ENCODE data around the gene EGFR.

EGFR gene

DNA sequence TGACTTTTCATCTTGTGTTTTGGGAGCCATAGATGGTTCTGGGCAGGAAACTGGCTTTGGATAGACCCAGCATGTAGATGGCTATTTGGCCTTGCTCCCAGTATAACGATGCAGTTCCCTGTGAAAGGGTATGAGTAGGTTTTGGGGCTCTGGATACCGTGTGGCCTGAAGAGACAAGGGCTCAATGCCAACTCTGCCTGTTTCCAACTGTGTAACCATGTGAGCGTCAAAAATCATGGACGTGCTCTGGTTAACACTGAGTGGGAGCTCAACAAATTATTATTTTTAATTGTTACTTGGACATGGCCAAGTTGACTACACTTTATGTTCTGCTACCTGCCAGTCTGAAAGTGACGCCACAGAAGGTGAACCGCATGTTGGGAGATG lies 41.8 kb downstream of the EGFR start:
- no peak for DNase-seq (ENCODE audit: low read depth in 2 of 2, low spot score in 1 of 2)

DNA sequence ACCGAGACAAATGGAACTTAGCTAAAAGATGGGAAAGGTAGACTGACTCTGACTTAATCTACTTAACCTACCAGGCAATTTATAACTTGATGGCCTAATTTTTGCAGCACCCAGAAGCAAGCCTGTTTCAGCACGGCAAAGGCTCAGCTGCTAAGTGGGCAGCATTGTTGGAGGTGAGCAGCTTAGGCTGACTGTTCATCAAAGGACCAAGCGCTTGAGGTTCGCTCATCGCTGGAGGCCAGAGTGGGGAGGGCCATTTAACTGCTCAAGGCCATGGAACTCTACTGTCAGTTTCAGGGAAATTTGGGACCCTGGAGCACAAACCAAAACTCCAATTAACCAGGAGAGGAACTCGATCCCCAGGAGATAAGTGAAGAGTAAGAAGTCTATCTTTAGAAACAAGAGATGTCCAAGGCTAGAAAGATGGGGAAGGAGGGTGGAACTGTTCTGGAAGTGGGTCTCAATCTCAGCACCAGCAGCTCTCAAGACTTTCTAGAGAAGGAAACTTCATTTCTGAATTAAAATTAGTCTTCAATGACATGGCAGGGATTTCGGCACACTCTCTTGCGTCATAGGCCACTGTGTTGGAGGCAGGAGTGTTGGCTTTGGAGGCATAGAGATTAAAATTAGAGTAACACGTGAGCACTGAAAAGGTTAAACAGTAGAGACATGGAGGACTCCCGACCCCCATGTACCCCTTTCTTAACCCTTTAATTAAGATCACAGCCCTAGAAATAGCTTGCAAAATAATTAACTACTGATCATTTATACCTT lies 43.1 kb downstream of the EGFR start:
- DNase-seq (ENCODE audit: low read depth in 2 of 2, low spot score in 1 of 2) = no peak

DNA sequence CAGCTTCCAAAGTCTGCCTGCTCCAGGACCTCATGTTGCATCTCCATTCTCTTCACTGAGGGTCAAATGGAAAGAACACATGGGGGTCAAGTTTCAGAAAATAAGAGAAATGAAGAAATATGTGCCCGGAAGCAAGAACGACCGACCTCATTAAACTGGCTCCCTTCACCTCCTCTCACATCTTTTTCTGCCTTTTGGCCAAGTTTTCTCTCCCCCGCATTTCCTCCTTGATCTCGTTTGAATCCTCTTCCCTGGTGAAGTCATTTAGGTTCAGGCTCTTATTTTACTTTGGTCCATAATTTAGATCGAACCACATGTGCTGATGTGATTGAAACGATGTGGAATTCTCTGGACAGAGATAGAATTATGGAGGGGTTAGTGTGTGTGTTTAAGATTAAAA lies 44.2 kb downstream of the EGFR start:
- DNase-seq (ENCODE audit: low read depth in 2 of 2, low spot score in 1 of 2) = no peak

DNA sequence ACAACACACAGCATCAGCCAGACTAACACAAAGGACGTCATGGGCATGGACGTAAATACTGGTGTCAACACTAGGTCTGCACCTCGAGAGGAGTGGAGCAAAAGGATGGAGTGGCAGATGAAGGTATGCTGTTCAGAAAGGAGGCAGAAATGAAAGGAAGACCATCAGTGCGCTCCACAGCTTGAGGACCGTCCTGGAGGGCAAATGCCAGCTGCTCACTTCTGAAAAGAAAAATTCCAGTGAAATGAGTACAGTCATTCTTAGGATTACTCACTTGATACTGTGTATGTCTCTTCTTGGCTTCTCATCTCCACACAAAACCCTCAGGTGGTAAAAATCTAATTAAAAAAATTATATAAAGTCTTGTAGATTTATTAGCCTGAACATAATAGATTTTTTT lies 44.8 kb downstream of the EGFR start:
- no peak for DNase-seq (ENCODE audit: low read depth in 2 of 2, low spot score in 1 of 2)

DNA sequence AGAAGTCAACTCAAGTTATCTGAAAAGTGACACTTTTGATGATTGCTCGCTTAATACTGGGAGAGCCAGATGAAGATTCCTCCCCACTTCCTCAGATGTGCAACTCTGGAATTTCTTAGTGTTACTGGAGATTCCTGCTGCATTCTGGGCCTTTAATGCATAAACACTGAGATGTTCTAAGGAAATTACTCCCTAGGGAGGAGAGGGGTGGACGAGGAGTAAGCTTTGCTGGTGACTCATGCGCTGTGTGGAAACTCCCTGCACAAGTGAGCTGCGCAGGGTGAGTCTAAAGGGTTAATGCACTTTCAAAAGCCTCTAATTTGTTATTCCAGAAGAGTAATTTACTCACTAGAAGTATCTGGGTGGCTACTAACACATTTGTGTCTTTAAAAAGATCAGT lies 46.3 kb downstream of the EGFR start:
- no peak for DNase-seq (ENCODE audit: low read depth in 2 of 2, low spot score in 1 of 2)

DNA sequence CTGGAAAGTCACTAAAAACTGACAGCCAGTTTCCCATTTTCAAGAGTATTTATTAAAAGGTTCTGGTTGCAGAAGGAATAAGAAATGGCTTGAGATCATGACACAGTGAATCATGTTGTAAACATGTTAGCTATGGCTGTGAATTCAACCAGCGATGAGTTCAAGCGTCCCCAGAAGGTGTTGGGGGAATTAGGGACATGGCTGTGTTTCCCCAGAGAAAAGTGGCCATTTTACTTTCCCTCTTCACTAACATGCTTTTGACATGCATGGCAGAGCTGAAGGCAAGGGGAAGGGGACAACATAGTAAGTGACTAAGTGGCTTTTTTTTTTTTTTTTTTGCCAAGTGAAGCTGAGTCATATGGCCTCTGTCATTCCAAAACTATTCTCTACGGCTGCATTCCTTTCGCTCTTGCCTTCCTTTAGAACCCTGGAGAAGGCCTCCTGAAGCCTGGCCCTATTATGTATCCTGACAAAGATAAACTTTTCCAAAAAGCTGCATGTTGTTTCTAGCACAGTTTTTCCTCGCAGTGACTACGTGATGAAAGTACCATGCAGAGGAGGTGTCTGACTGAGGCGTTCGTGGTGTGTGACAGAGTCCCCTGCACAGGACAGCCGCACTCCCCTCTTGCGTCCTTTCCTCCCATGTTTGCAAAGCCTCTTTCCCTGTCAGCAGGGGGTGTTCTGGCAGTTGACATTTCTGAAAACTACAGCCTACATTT lies 46.9 kb downstream of the EGFR start:
- DNase-seq (ENCODE audit: low read depth in 2 of 2, low spot score in 1 of 2) = no peak

DNA sequence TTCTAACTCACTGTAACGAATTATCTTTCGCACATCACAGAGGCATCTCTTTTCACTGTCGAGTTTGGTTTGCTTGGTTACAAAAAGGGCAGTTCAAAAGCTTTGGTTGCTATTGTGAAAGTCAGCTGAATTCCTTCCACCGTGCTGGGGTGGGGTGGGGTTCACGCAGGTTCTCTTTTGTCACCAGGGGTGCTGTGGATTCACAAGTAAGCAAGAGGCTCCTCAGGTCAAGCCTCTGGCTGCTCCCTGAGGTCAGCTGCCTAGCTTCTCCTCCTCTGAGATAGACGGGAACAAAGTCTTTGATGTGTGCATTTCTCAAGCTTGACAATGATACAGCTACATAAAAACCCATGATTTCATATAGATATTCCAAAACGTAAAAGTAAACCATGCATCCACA lies 47.7 kb downstream of the EGFR start:
- DNase-seq (ENCODE audit: low read depth in 2 of 2, low spot score in 1 of 2) = no peak

DNA sequence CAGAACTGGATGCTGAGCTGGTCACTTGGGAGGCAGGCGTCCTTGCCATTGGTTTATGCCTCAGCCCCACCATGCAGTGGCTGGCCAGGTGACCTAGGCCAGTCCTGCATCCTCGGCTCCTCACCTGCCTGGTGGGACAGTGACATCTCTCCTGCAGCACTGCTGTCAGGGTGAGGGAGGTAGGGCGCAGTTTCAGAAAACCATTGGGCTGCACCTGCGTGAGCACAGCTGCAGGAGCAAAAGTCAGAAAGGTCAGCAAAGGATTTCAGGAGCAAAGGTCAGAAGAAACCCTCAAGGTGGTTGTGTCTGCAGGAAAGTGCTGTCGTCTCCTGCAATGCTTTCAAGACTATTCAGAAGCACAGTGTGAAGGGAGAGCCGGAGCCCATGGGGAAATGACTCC lies 48.1 kb downstream of the EGFR start:
- DNase-seq (ENCODE audit: low read depth in 2 of 2, low spot score in 1 of 2) = no peak

DNA sequence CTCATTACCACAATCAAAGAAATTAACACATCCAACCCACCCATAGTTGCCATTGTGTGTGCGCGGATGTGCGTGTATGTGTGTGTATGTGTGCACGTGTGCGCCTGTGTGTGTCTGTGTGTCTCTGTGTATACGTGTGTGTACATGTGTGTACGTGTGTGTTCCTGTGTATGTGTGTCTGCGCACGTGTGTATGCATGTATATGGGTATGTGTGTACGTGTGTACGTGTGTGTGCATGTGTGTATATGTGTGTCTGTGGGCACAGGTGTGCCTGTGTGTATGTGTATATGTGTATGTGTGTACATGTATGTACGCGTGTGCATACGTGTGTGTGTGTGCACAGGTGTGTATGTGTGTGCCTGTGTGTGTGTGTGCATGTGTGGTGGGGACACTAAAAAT lies 48.9 kb downstream of the EGFR start:
- no peak for DNase-seq (ENCODE audit: low read depth in 2 of 2, low spot score in 1 of 2)

DNA sequence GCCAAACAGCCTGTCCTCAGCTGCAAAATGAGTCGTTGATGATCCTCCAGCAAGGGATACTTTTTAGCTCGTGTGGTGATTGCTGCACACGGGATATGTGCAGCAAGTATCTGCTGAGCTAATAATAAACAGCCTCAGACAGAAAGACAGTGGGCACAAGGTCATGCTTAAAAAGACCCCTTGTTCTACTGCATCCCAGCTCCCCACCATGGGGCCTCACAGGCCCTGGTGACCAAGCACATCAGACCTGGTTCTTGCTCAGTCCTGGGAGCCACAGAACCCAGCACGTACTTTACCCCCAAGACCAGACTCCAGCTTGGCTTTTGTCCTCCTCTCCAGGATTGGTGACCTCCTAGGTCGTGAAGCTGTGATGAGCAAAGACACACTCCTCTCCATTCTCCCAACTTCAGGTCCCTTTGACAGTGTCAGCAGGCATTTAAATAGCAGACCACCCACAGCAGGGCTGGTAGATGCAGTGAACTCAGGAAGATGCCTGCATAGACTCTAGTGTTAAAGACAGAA lies 50.5 kb downstream of the EGFR start:
- no peak for DNase-seq (ENCODE audit: low read depth in 2 of 2, low spot score in 1 of 2)

DNA sequence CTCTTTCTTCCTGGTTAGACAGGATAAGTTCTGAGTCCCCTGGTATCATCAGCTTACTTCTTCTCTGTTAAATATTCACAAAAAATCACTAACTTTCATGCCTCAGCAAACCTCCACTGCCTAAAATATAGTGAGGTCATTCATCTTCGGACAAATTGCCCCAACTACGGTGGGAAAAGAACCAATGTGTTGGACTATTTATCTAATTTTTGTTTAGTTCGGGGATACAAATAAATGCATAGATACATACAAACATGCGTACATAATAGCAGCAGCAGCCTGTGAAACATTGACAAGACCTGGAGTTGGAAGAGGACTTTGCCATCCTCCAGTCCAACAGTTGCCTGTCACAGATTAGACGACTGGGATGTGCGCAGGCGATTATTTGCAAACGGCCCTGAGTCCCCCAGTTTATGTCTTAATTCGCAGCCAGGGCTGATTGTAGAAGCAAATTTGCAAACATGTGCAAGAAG lies 51.5 kb downstream of the EGFR start:
- DNase-seq (ENCODE audit: low read depth in 2 of 2, low spot score in 1 of 2) = no peak

DNA sequence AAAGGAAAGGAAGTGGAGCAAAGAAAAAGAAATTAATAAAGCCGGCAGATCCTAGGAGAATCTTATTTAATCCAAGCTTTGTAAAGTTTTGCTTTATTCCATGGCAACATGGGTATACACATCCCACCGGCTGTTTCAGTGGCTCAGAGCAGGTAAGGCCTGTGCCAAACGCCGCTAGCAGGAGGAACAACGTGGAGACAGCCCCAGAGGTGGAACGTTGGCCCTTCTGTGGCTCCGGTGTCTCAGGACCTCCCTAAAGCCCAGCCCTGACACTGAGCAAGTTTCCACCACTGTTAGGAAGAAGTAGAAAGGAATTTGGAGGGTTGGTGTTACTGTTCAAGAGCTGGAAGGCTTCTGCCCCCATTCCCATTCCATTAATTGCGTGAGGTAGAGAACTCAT lies 52.0 kb downstream of the EGFR start:
- no peak for DNase-seq (ENCODE audit: low read depth in 2 of 2, low spot score in 1 of 2)

DNA sequence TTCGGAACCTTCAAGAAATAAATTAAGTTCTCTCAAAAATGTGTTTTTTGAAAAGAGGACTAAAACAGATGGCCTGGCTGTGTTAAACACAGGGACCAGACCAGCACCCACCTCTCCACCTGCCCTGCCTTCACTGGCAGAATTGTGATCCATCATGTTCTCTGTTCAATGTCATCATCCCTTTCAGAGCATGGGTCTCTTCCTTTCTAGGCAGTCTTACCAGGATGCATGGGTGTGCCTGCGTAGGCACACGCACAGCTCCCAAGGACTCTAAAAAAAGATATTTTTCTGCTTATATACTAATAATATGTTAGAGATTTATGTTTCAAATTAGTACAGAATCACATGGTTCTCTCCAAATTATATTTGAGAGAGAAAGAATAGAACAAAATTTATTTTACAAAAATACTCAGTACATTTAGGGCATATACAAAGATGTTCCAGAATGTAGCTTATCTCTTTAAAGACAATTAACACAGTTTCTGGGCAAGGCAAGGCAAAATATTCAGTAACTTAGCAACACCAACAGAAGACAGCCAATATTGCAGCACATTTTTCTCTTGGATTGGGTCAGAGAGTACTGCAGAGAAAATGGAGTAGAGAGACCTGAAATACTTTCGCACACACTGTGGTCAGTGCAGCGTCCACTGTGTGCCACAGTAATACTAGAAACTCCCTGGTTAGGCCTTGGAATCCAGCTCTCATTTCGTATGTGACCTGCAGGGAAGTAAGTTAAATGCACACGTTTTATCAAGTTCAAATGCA lies 52.8 kb downstream of the EGFR start:
- no peak for DNase-seq (ENCODE audit: low read depth in 2 of 2, low spot score in 1 of 2)

DNA sequence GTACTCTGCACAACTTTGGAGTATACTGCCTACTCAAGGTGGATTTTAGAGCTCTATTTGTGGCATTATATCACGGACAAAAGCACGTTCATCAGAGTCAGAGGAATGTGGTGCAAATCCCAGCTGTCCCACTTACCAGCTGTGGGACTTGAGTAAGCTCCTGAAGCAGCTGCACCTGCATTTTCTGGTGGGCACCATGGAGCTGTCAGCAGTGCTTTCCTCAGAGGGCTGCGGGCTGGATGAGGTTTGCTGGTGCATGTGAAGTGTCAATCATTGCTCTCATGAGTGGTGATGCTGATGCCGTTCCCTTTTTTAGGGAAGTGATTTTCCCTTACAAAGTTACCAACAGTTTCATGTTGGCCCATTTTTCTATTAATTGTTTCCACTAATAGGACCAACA lies 53.4 kb downstream of the EGFR start:
- no peak for DNase-seq (ENCODE audit: low read depth in 2 of 2, low spot score in 1 of 2)

DNA sequence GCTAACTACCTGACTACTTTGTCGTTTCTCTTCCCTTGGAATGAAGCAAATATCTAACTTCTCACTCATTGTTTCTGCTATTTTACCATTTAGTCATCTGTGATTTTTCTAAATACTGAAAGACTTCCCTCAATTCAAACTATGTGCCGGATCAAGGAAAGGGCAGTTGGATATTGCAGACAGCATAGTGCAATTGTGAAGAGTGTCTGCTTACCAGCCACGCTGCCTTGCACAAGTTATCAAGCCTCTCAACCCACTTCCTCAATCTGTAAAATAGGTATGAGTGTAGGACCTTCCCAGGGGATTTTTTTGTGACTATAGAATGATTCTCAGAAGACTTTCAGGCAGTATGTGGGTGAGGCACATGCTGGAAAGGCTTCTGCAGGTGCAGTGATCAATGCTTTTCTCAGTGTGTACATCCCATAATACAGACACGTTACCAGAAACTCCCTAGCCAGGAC lies 54.3 kb downstream of the EGFR start:
- no peak for DNase-seq (ENCODE audit: low read depth in 2 of 2, low spot score in 1 of 2)

DNA sequence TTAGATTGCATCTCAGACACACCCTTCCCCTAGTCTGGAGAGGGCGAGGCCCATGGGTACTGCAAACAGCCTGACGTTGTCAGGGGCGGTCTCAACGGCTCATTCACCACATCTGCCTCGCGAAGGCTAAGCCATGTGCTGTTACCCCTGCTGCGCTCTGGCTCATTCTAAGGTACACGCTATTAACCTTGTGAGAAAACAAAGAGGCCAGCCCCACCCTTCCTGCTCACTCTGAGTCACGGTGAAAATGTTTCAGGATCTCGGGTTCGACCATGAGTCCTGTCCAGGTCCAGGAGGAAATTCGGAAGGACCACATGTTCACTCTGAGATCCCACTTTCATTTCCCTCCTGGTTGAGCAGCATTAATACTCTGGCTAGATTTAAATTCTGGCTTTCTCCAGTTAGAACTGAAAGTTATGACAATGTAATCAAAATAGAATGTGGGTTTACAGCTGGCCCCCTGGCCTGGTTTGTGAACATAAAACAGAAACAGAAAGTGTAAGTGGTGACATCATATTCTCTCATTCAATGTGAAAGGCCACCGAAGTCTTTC lies 55.2 kb downstream of the EGFR start:
- no peak for DNase-seq (ENCODE audit: low read depth in 2 of 2, low spot score in 1 of 2)

DNA sequence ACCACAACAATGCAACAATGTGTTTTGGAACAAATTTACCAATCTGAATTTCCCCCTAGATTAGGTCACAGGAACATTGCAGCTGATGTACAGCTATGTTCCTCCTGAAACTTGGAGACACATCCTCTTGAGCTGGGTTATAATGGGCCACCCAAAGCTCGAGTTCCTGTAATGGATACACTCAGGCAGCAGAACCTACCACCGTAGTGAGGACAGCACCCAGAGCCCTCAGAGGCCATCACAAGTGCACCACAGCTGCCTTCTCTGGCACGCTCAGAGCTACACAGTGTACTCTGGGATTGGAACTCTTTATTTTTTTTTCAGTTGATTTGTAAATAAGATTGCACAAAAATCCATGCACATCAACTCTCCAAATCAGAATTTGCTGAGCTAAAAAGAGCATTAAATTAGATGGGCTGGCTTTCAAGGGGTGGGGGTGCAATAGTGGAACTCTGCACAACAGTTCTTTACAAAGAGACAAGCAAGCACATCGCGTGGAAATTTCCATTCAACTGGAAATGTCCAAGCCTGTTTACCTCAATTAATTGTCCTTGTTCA lies 56.7 kb downstream of the EGFR start:
- DNase-seq (ENCODE audit: low read depth in 2 of 2, low spot score in 1 of 2) = no peak

DNA sequence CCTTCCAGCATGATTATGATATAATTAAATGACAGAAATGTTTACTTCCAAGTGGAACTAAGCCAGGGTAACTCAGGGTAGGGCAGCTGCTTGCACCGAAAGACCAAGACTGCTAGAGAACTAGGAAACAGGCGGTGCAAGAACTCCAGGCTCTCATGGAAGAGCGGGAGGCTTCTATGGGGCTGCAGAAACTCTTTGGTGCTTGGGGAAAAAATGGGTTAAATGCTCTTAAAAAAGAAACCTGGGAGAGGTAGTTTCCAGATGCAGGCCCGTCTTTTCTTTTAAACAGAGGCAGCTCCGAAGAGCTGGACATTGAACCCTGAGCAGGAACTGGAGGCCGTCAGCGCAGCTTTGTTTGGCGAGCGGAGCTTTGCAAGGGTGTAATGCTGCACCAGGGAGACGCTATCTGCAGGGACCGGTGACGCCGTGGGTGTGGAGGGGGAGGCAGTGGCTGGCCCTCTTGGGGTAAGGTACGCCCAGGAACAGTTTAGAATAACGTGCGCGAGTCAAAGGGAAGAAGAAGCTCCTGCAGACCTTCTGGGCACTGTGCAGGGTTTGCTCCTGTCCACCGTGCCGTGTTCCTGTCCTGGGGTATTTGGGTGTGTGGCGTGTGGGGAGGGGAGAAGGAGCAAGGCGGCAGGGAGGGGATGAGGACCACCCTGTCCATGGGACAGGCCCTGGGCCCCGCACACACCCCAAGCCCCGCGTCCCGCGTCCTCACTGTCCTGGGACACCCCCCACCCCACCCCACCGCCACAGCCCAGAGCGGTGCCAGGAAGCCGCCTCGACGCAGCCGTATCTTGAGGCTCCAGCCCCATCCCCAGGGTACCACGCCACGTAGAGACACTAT lies 59.0 kb downstream of the EGFR start:
- DNase-seq (ENCODE audit: low read depth in 2 of 2, low spot score in 1 of 2) = no peak

DNA sequence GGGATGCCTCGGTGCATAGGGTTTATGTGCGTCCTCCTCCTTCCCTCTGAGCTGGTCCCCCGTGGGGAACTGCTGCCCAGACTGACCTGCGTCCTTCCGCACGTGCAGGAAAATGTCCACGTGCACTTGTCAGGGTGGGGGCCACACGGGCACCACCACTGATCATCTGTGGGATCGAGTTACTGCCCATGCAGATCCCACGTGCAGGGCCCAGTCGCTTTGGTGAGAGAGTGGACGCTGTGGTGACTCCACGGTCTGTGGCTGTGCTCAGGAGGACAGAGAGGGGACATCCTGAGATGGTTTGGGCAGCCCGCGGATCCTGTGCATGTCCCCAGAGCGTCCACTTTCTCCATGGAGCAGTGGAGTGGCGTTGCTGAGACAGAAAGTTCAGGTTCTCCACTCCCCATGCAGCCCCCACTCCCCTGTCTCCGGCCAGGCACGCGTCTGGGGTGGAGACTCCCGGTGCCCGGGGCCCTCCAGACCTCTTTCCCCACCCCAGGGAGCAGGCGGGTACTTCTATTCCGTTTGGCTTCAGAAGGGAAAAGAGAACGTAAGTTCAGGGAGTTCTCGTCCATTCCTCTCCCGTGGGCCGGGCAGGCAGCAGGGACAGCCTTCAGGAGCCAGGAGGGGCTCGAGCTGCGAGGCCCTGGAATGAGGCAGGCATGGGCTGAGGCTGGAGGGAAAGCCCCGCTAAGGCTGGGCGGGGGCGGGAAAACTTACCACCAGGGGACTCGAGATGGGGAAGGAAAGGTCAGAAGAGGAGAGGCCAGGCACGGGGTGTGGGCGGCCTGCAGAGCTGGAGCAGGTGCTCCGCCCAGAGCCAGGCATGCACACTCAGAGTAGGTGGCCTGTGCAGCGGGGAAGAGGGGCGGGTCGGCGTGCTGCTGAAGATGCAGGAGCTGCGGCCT lies 59.9 kb downstream of the EGFR start:
- DNase-seq (ENCODE audit: low read depth in 2 of 2, low spot score in 1 of 2) = no peak
